HepG2 (cell line): ENCODE data around the gene CADM1.

Source experiments
- CHD4 ChIP-seq: fragments of 200-600 bp; sonication (generic); IDR thresholded peaks from 2 replicates; pipeline ENCODE4 v1.7.0; 2017; ENCODE audit warnings: mild to moderate bottlenecking, low read length, borderline replicate concordance
- CTCF ChIP-seq: sonication (generic); formaldehyde crosslinking; IDR thresholded peaks from 2 replicates; pipeline ENCODE4 v1.5.0; 2020; ENCODE audit warnings: mild to moderate bottlenecking, missing genetic modification reagents, moderate library complexity
- EP300 ChIP-seq, 3 experiments: sonication (generic) in 1 of 3; formaldehyde crosslinking in 1 of 3; IDR thresholded peaks; 2 replicates each; pipeline versions ENCODE4 v1.5.1 to v1.6.1; 2011 to 2020; ENCODE audit warnings: low read depth in 2 of 3, low read length in 2 of 3, borderline replicate concordance in 1 of 3, improper control_type of control experiment in 1 of 3, mild to moderate bottlenecking in 1 of 3, missing genetic modification reagents in 1 of 3, moderate library complexity in 1 of 3
- MYPOP ChIP-seq: sonication (generic); formaldehyde crosslinking; IDR thresholded peaks from 2 replicates; pipeline ENCODE4 v1.8.1; 2023; ENCODE audit warnings: mild to moderate bottlenecking, moderate library complexity, missing genetic modification reagents
- SALL2 ChIP-seq: sonication (generic); formaldehyde crosslinking; IDR thresholded peaks from 2 replicates; pipeline ENCODE4 v1.8.1; 2023; ENCODE audit warnings: mild to moderate bottlenecking, missing genetic modification reagents, inconsistent platforms
- SP1 ChIP-seq, 2 experiments: fragments of 450-650 bp in 1 of 2; sonication (generic) in 1 of 2; formaldehyde crosslinking in 1 of 2; IDR thresholded peaks; 2 replicates each; pipeline versions ENCODE4 v1.4.0 to v1.6.1; 2016 to 2020; ENCODE audit warnings: missing genetic modification reagents in 1 of 2
- UBTF ChIP-seq: sonication (generic); formaldehyde crosslinking; IDR thresholded peaks from 2 replicates; pipeline ENCODE4 v1.4.0; 2020; ENCODE audit warnings: mild to moderate bottlenecking, missing genetic modification reagents
- ZNF292 ChIP-seq: sonication (generic); formaldehyde crosslinking; IDR thresholded peaks from 2 replicates; pipeline ENCODE4 v1.8.1; 2022; ENCODE audit warnings: mild to moderate bottlenecking, low read depth, missing genetic modification reagents, borderline replicate concordance
- ZNF382 ChIP-seq: sonication (generic); formaldehyde crosslinking; IDR thresholded peaks from 2 replicates; pipeline ENCODE4 v1.5.0; 2020; ENCODE audit warnings: missing genetic modification reagents, mild to moderate bottlenecking, borderline replicate concordance

- no peak for TF ChIP-seq CTCF
- no peak for TF ChIP-seq SALL2 (CRISPR knock-in tag)
- TF ChIP-seq ZNF382 (CRISPR knock-in tag) = no peak
- TF ChIP-seq UBTF (CRISPR knock-in tag) = no peak
- no peak for TF ChIP-seq SP1 (IDR thresholded peaks at IDR 0.05)
- no peak for TF ChIP-seq SP1 (CRISPR knock-in tag; IDR thresholded peaks at IDR 0.05)
- TF ChIP-seq ZNF292 (CRISPR knock-in tag) = no peak
- no peak for TF ChIP-seq MYPOP (CRISPR knock-in tag)
- no peak for TF ChIP-seq EP300 (IDR thresholded peaks at IDR 0.05; ENCODE audit: low read depth in 2 of 2, low read length in 2 of 2)
- TF ChIP-seq EP300 (CRISPR knock-in tag; IDR thresholded peaks at IDR 0.05; ENCODE audit: borderline replicate concordance) = no peak
- no peak for TF ChIP-seq CHD4
Observed at GRCh38 chr11:115470928-115471327, 33.3 kb downstream of the CADM1 start.
